Stimulated activated CD8-positive, alpha-beta memory T cell treated with anti-CD3 and anti-CD28 coated beads, Interleukin-4, amount 100 ng/mL, for 48 hours (primary cell): ENCODE results near the gene RRAS.

Experiments used
- DNase-seq: peaks from one replicate; pipeline ENCODE4 v3.0.0-alpha.2; 2020

The RRAS gene

DNA sequence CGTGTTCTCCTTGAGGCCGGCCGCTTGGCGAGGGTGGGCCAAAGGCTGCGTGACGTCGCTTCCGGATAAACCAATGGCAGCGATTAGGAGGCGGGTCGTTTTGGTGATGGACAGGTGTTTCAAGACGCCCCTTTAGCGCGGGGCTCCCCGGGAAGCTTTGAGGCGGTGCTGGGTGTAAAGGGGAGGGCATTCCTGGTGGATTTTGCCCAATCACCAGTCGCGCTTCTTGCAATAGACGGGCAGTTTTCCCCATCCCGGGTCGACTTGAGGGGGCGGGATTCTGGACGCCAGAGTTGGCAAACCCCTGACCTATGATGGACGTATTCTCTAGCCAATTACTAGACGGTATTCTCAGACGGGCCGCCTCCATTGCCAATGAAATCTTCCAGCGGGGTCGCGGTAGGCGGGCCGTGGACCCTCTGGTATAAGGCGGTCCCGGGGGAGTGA lies 36.9 kb upstream of the RRAS start:
- DNase-seq = peak; percentile 99

DNA sequence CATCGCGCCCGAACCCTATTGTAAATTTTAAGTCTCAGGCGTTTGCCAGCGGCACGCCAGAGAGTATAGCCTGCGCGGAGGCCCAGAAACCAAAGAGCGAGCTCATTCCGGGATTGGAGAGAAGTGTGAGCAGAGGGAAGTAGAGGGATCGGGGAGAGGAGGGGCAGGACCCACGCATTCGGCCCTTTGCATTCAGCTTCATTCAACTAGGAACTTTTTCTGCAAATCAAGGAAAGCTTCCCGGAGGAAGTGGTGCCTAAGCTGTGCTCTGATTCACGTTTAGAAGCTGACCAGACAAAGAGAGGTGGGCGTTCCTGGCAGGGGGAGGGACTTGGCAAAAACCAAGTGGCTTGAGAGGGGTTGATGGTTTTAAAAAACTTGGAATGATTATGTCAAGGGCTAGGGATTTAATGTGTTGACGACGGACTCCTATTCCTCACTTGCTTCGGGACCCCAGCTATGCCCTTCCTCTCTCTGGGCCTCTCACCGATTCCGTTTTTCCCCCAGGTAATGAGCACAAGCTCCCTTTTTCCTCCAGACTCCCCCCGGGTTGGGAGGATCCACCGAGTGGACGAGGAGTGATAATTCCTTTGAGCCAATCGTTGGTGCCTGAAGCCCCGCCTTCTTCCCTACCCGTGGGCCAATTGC lies 36.3 kb upstream of the RRAS start:
- no peak for DNase-seq

- peak; percentile 87 for DNase-seq
Measured at GRCh38 chr19:49672131-49672919, 32.4 kb upstream of the RRAS start.

DNA sequence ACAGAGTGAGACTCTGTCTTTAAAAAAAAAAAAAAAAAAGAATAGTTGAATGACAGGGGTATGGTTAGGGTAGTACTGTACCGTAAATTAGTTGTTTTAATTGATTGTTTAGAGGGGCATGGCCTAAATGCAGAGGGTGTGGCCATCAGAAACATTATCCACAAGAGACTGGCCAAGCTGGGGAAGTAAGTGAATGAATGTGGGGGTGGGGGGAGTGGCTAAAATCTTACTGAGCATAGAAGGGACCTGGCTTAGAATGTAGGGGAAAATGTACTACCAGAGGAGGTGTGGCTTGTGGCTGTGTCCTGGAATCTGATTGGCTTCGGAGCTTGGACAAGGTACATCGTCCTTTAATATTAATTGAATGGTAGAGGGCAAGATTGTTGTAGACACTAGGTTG lies 29.6 kb upstream of the RRAS start:
- no peak for DNase-seq

GRCh38 chr19:49667473-49667872 lies 27.5 kb upstream of the RRAS start:
- DNase-seq = no peak

DNA sequence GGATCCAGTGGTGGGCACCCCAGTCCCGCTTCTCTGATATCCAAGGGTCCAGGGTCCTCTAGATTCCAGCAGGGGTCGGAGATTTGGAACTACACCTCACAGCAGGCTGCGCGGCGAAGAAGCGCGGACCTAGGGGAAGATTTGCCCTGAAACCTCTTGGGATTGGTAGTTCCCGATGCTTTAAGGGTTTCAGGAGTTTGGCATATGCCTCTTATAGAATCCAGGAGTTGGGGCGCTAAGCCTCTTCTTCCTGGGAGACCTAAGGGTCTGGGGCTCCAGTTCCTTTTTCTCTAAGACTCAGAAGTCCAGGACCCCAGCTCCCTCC lies 26.1 kb upstream of the RRAS start:
- DNase-seq = no peak

DNA sequence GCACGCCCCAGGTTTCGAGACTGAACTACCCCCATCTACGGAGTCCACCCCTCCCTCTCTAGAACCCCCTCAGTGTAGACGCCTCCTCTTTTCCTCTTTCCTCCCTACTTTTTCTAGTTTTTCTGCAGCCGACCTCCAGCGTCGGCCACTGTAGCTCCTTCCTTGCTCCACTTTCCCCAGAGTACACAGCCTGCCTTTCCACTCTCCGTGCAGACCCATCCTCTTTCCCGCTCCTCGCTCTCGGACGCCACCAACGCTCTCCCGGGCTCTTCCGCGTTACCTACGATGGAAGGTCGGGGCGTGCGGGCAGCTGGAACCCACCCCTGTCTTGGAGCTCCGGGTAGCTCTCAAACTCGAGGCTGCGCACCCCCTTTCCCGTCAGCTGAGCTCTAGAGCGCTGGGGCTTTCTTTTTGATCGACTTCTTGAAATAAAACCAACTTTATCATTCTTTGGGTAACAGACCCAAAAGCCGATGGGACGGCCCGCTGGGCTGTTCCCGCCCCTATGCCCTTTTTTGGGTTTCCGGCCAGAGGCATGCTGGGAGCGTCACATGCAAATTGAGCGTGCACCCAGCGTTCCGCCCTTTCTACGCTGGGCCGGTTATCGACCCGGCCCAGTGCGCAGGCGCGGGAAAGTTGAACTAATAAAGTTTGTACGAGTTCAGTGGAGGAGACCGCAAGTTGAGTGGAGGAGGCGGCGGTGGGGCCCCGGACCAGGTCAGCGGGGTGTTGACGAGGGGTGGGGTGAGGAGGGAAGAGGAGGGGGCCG lies 25.6 kb upstream of the RRAS start, which contains the start of the genes BCL2L12 and IRF3:
BCL2L12 (plus strand) TSS at position 583 of the 769 bp plus-strand sequence. CDS start 760 bp downstream, outside the sequence.
IRF3 (minus strand) TSS at position 507 of the 769 bp plus-strand sequence. CDS start 1,019 bp downstream, outside the sequence.
- peak; percentile 99 for DNase-seq

GRCh38 chr19:49665036-49665350 lies 25.1 kb upstream of the RRAS start:
- no peak for DNase-seq

DNA sequence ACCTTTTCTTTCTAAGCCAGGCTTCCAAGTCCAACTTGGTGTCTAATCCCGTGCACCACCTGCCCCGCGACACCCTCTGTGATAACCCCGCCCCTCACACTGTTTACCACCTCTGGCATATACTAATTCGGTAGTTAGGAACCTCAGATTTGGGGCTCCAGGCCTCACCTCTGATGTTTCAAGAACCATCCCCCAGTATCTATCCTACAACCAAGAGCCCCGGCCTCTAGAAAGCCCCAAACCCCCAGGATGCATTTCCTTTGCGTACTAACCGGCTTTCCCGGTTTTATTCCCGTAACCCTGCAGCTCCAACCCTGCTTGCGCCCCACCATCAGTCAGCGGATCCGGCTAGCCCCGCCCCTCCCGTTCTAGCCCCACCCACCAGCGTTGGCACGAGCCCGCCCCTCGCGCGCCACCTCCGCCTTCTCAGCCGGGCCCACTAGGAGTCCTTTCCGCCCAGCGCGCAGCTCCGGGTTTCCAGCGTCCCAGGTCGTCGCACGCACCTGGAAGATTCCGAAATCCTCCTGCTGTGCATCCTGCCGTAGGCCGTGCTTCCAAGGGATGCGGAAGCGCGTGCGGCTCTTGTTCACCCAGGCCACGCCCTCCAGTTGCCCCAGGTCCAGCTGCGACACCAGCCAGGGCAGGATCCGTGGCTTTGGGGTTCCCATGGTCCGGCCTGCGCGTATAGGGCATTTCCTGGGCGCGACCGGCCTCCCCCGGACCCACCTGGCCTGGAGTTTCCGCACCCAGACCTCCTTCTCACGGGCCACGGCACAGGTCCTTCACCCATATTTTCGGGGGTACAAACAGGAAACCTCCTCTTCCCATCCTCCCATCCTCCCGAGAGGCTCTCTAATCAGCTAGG lies 24.5 kb upstream of the RRAS start:
- DNase-seq = peak; percentile 97

DNA sequence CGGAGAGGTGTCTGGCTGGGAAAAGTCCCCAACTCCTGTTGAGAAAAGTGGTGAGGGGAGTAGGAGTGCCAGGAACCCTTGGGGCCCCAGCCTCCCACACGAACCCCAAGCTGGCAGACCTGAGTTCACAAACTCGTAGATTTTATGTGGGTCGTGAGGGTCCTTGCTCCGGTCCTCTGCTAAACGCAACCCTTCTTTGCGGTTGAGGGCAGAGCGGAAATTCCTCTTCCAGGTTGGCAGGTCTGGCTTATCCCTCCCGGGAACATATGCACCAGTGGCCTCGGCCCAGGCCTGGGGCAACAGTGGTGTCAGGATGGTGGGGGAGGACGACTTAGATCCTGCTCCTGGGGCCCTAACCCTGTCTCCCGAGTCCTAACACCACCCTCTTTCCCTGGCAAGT lies 23.3 kb upstream of the RRAS start:
- DNase-seq = no peak

GRCh38 chr19:49662011-49662410 lies 22.1 kb upstream of the RRAS start:
- no peak for DNase-seq

GRCh38 chr19:49660338-49660961 lies 20.5 kb upstream of the RRAS start:
- no peak for DNase-seq

- no peak for DNase-seq
Measured at GRCh38 chr19:49658566-49659442, 18.9 kb upstream of the RRAS start.

- DNase-seq = no peak
Measured at GRCh38 chr19:49658139-49658517, 18.2 kb upstream of the RRAS start.

GRCh38 chr19:49657493-49658138 lies 17.7 kb upstream of the RRAS start:
- no peak for DNase-seq

GRCh38 chr19:49656456-49657109 lies 16.6 kb upstream of the RRAS start:
- no peak for DNase-seq

- DNase-seq = no peak
Measured at GRCh38 chr19:49655570-49656455, 15.9 kb upstream of the RRAS start.

GRCh38 chr19:49654581-49654980 lies 14.6 kb upstream of the RRAS start:
- DNase-seq = no peak

- no peak for DNase-seq
Measured at GRCh38 chr19:49653466-49653806, 13.5 kb upstream of the RRAS start.
